GM19372 (cell line): ENCODE data around the gene TCF12.
"Not testable (repeated sequence)": the region's sequence is repeated elsewhere in the genome, so short reads cannot be mapped to it uniquely, and the experiment has no call there.

Experiments
- ATAC-seq: cut with Tn5 transposase; IDR thresholded peaks from one replicate; pipeline ENCODE4 v1.9.1; 2021; ENCODE audit warnings: mild to moderate bottlenecking, low read depth, moderate library complexity; ENCODE audit not compliant: unreplicated experiment

TCF12 gene

GRCh38 chr15:57082054-57082728 is 163.7 kb downstream of the TCF12 start:
- ATAC-seq = no peak

DNA sequence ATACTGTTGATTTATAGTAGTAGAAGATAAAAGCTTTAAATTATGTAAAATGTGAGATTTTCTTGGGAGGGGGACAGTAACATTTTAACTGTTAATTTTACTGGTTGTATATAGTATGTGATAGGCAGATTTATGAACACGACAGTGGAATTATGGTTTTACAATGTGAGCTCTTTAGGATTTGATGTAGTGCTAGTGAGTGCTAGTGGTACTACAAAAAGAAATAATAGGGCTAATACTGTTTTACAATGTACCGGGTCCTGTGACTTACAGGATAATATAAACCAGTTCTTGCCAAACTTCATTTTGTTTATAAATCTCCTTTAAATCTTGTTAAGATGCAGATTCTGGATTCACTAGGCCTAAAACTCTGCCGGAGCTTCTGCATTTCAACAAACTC is 165.7 kb downstream of the TCF12 start:
- no peak for ATAC-seq

- ATAC-seq = no peak
Observed at GRCh38 chr15:57085267-57085666, 166.8 kb downstream of the TCF12 start.

GRCh38 chr15:57086857-57087427 is 168.5 kb downstream of the TCF12 start:
- no peak for ATAC-seq

DNA sequence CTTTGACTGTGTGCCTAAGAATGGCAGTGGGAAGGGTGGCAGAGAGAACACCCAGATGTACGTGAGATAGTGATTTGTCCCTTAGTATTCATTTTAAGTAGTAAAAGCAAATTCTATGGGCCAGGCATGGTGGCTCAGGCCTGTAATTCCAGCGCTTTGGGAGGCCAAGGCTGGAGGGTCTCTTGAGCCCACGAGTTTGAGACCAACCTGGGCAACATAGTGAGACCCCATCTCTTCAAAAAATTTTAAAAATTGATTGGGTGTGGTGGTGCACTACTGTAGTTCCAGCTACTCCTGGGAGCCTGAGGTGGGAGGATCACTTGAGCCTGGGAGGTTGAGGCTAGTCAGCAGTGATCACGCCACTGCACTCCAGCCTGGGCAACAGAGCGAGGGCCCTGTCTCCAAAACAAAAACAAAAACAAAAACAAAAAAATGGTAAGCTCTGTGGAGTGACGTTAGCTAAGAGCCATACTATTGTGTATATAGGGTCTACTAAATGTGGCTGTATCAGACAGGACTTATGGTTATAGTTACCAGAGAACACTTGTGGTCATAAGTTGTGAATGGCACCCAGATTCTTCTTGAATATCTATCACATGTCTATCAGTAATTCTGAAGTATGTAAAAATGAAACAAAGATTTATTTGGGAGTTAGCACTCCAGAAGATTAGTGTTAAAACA is 171.5 kb downstream of the TCF12 start:
- ATAC-seq = no peak

- ATAC-seq = no peak
Observed at GRCh38 chr15:57090496-57090859, 172.0 kb downstream of the TCF12 start.

- ATAC-seq = no peak
Observed at GRCh38 chr15:57091636-57092035, 173.2 kb downstream of the TCF12 start.

GRCh38 chr15:57092252-57092651 is 173.8 kb downstream of the TCF12 start:
- ATAC-seq = no peak

DNA sequence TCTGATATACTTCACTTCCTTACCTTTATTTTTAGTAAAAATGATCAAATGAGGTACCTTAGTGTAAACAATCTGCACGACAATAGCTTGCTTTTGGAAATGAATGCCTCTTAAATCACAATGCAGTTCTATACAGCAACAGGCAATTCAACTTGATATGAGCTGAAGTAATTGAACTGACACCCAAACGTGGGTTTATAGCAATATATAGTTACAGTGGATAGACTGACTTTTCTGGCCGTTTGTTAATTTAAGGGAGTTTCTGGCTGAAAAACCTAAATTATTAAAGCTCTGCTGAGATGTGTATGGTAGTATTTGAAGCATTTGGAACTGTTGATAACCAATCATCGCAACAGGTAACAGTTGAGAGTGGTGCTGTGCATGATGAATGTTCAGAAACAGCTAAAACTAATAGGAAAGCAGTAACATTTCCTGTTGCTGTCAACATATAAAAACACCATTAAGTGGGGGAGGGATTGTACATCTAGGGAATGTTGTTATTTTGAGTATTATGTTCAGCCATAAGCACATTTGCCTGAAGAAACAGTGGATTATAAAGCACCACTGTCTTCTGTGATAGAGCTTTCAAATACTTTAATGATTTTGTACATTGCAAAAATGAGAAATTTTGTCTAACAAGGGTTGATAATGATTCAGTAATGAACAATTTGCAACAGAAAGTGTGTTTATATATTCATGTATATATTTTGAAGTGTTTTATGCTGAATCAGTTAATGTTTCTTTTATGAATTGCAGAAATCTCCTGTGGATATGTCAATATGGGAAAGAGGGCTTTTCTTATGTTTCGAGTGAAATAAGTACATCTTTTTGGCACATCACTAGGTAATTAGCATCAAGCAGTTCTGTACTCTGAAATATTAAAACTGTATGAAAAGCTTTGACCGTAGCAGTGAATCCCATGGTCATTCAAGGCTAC is 176.1 kb downstream of the TCF12 start:
- no peak for ATAC-seq

DNA sequence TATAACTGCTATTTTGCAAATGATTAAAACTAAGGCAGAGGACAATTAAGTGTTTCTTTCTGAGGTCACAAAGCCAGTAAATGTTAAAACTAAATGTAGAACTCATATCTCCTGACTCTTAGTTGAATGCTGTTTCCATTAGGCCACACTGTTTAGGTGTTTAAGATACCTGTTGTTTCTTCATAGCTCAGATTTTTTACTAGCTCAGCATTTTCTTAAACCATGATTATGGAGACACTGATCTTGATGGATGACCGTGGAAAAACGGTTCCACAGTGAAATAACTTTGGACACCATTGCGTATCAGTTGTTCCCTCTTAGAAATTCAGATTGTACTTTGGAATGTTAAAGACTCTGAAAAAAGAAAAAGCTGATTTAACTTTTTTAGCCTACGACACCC is 177.5 kb downstream of the TCF12 start:
- no peak for ATAC-seq

GRCh38 chr15:57097246-57097645 is 178.8 kb downstream of the TCF12 start:
- no peak for ATAC-seq

- not testable (repeated sequence) for ATAC-seq
Observed at GRCh38 chr15:57097919-57098543, 179.6 kb downstream of the TCF12 start.

GRCh38 chr15:57098896-57099295 is 180.5 kb downstream of the TCF12 start:
- ATAC-seq = no peak

- no peak for ATAC-seq
Observed at GRCh38 chr15:57100136-57100539, 181.7 kb downstream of the TCF12 start.

DNA sequence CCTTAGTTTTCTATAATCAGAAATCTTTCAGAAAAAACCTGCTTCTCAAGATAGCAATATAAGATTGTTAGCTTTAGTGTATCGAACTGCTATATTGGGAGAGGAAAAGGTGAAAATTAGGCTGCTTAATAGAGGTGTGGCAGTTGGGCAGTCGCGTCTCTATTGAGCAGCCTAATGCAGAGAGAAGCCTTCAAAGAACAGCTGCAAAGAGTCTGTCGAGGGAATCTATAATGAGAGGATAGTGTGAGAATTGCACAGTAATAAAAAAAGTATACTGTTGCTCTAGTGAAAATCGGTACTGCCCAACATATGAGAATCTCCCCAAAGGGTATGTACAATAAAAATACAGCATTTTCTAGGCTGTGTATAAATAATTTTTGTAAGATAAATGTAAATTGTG is 184.4 kb downstream of the TCF12 start:
- ATAC-seq = no peak

DNA sequence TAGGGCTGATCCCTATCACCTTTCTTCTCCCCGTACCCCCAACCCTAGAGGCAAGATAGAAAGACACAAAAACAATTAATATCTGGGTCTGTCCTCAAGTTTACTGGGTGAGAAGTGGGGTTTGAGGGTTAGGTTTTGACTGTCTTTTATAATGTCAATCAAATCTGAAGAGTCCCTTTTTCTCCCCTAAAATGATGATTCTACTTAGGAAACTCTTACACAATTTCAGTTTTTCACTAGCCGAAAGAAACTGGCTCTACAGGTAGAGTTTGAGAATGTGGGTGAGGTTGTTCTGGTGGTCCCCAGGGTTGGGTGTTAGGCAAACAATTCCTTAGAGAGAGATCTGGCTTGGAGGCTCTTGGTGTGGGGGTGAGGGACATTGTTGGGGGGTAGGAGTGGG is 189.9 kb downstream of the TCF12 start:
- ATAC-seq = no peak

- ATAC-seq = no peak
Observed at GRCh38 chr15:57109005-57109404, 190.6 kb downstream of the TCF12 start.

DNA sequence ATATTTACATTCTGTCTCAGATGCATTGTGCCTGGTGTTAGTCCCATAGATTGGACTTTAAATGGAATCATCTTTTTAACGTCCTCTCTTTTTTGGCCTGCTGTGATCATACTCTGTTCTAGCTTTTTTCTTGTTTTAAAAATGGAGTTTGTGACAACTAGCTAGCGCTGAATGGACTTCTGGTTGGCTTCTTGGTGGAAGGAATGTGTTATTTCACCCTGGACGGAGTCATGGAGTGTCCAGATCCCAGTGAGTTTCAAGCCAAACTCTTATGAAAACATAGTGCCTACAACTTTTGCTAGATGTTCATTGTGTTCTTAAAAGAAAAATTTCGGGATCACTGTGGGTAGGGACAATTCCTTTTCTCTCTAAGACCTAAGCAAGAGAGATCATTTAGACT is 192.6 kb downstream of the TCF12 start:
- ATAC-seq = no peak

- no peak for ATAC-seq
Observed at GRCh38 chr15:57112178-57112577, 193.7 kb downstream of the TCF12 start.

DNA sequence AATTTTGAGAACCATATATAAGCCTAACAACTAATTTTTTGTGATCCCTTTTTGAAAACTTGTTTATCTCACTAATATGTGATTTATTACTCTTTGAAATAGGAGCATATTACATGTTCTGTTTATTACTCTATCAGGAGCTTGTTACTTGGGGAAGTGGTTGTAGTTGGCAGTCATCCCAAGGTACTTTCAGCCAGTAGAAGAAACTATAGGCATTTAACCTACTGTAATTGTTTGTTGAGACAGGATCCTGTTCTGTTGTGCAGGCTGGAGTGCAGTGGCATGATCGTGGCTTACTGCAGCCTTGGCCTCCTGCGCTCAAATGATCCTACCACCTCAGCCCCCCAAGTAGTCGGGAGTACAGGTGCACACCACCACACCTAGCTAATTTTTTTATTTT is 195.6 kb downstream of the TCF12 start:
- ATAC-seq = no peak
